HEK293T (cell line): Measurements from ENCODE around the gene SLC23A1.
"Not testable (repeated sequence)": the region's sequence is repeated elsewhere in the genome, so short reads cannot be mapped to it uniquely, and the experiment has no call there.

Source experiments
- ARNT ChIP-seq: fragments of 450-650 bp; IDR thresholded peaks from 2 replicates; pipeline ENCODE4 v1.6.1; 2017; ENCODE audit warnings: mild to moderate bottlenecking
- BHLHE40 ChIP-seq: fragments of 450-650 bp; IDR thresholded peaks from 2 replicates; pipeline ENCODE4 v1.6.1; 2016; ENCODE audit warnings: mild to moderate bottlenecking, moderate library complexity, borderline replicate concordance
- CTBP1 ChIP-seq: fragments of 450-650 bp; IDR thresholded peaks from 2 replicates; pipeline ENCODE4 v1.6.1; 2016; ENCODE audit warnings: borderline replicate concordance
- ELF4 ChIP-seq: fragments of 450-650 bp; IDR thresholded peaks from 2 replicates; pipeline ENCODE4 v1.6.1; 2017; ENCODE audit warnings: antibody characterized with exemption
- FOXA1 ChIP-seq: fragments of 450-650 bp; IDR thresholded peaks from 2 replicates; pipeline ENCODE4 v1.6.1; 2016; ENCODE audit warnings: mild to moderate bottlenecking
- FOXK2 ChIP-seq: fragments of 450-650 bp; IDR thresholded peaks from 2 replicates; pipeline ENCODE4 v1.6.1; 2016; ENCODE audit warnings: mild to moderate bottlenecking
- FOXM1 ChIP-seq: fragments of 450-650 bp; IDR thresholded peaks from 2 replicates; pipeline ENCODE4 v1.6.1; 2017; ENCODE audit warnings: mild to moderate bottlenecking, borderline replicate concordance
- HDGF ChIP-seq: fragments of 450-650 bp; IDR thresholded peaks from 2 replicates; pipeline ENCODE4 v1.6.1; 2017; ENCODE audit warnings: antibody characterized with exemption, borderline replicate concordance
- L3MBTL2 ChIP-seq: fragments of 450-650 bp; conservative IDR thresholded peaks from 2 replicates; pipeline ENCODE4 v1.6.1; 2016; ENCODE audit warnings: mild to moderate bottlenecking
- LEF1 ChIP-seq: fragments of 450-650 bp; IDR thresholded peaks from 2 replicates; pipeline ENCODE4 v1.6.1; 2017; ENCODE audit warnings: mild to moderate bottlenecking, borderline replicate concordance
- SP1 ChIP-seq: fragments of 450-650 bp; IDR thresholded peaks from 2 replicates; pipeline ENCODE4 v1.6.1; 2017
- TARDBP ChIP-seq: fragments of 450-650 bp; IDR thresholded peaks from 2 replicates; pipeline ENCODE4 v1.6.1; 2016
- ZNF384 ChIP-seq: fragments of 450-650 bp; IDR thresholded peaks from 2 replicates; pipeline ENCODE4 v1.6.1; 2016
- TF ChIP-seq, protein P1 (sequence below): fragments of 450-650 bp; IDR thresholded peaks from 2 replicates; pipeline ENCODE4 v1.6.1; 2016

DNA sequence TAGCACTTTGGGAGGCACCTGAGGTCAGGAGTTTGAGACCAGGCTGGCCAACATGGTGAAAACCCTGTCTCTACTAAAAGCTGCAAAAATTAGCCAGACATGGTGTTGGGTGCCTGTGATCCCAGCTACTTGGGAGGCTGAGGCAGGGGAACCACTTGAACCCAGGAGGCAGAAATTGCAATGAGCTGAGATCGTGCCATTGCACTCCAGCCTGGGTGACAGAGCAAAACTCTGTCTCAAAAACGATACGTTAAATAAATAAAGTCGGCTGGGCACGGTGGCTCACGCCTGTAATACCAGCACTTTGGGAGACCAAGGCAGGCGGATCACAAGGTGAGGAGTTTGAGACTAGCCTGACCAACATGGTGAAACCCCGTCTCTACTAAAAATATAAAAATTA lies 27.2 kb downstream of the SLC23A1 start:
- not testable (repeated sequence) for TF ChIP-seq FOXK2, BHLHE40, CTBP1, TARDBP, LEF1, HDGF, FOXM1, FOXA1, L3MBTL2, ZNF384, ARNT, SP1, ELF4
- TF ChIP-seq, protein P1, sequence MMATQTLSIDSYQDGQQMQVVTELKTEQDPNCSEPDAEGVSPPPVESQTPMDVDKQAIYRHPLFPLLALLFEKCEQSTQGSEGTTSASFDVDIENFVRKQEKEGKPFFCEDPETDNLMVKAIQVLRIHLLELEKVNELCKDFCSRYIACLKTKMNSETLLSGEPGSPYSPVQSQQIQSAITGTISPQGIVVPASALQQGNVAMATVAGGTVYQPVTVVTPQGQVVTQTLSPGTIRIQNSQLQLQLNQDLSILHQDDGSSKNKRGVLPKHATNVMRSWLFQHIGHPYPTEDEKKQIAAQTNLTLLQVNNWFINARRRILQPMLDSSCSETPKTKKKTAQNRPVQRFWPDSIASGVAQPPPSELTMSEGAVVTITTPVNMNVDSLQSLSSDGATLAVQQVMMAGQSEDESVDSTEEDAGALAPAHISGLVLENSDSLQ = not testable (repeated sequence)
